HepG2 (cell line): Measurements from ENCODE around the gene CHPF. TPM values are rescaled to one million over a fixed set of nuclear protein-coding genes. Genes with fewer than 3 reads are reported as not detected.

Source experiments
- ATAC-seq: fragments of 200-7000 bp; cut with Tn5 transposase; 3 replicates; pipeline ENCODE4 v1.9.1; 2020; ENCODE audit warnings: mild to moderate bottlenecking, moderate library complexity
- BruUV-seq: library from RNA; stranded (reverse); fragments of 400-500 nt; replicated peaks from 2 replicates; lab custom pipeline; 2021; lab: Mats Ljungman, UMichigan
- CTCF ChIA-PET: fragments of 300-600 bp; formaldehyde crosslinking; extraction: SDS; loops from one replicate; lab custom pipeline; 2021; ENCODE audit warnings: low total read pairs, inconsistent platforms, low intra/inter-chr PET ratio; lab: Yijun Ruan, JAX
- POLR2A ChIA-PET: fragments of 350-600 bp; sonication (Branson Sonifier 250); formaldehyde crosslinking; loops from one replicate; lab custom pipeline; 2020; ENCODE audit warnings: antibody characterized with exemption, inconsistent platforms; lab: Yijun Ruan, JAX
- DNase-seq: peaks from one replicate; pipeline ENCODE4 v3.0.0-alpha.2; 2015; ENCODE audit warnings: low spot score
- FAIRE-seq: peaks from 3 replicates; lab custom pipeline; 2011; peaks lifted over from hg19 to GRCh38; lab: Jason Lieb, UNC
- H2AFZ ChIP-seq: one replicate; pipeline ENCODE4 v1.6.1; 2011; ENCODE audit warnings: low read length, inconsistent platforms
- H3K27ac ChIP-seq: fragments of 300-600 bp; 3 replicates; pipeline ENCODE4 v1.8.0; 2011; ENCODE audit warnings: mixed run types, mild to moderate bottlenecking, mixed read lengths, low read length, inconsistent platforms; ENCODE audit not compliant: insufficient read depth; ENCODE audit errors: extremely low read length
- H3K27me3 ChIP-seq, 2 experiments: fragments of 200-600 bp in 1 of 2; 2 replicates in 1 of 2; 3 replicates in 1 of 2; pipeline versions ENCODE4 v1.6.0 to v1.8.0; 2011; ENCODE audit warnings: low read length in 2 of 2, mild to moderate bottlenecking in 2 of 2, moderate library complexity in 2 of 2, inconsistent platforms in 1 of 2; ENCODE audit not compliant: insufficient read depth in 2 of 2, control insufficient read depth in 1 of 2
- H3K36me3 ChIP-seq, 2 experiments: fragments of 200-600 bp in 1 of 2; replicated peaks in 1 of 2; 2 replicates in 1 of 2; 3 replicates in 1 of 2; pipeline versions ENCODE4 v1.5.1 to v1.8.0; 2011; ENCODE audit warnings: low read length in 2 of 2, inconsistent platforms in 1 of 2; ENCODE audit not compliant: insufficient read depth in 2 of 2, control insufficient read depth in 1 of 2
- H3K4me1 ChIP-seq: 2 replicates; pipeline ENCODE4 v1.5.1; 2012; ENCODE audit warnings: low read length, inconsistent platforms; ENCODE audit not compliant: insufficient read depth
- H3K4me2 ChIP-seq: 2 replicates; pipeline ENCODE4 v1.6.0; 2011; ENCODE audit warnings: low read depth, low read length, inconsistent platforms
- H3K4me3 ChIP-seq, 3 experiments: fragments of 200-600 bp in 1 of 3; sonication (generic), shearing (Covaris generic) in 1 of 3; replicated peaks in 1 of 3; 2 replicates each; pipeline ENCODE4 v1.5.1; 2011 to 2016; ENCODE audit warnings: low read length in 3 of 3, inconsistent platforms in 2 of 3, low read depth in 2 of 3, mild to moderate bottlenecking in 2 of 3, control low read depth in 1 of 3, mixed read lengths in 1 of 3; ENCODE audit not compliant: insufficient read depth in 1 of 3
- H3K79me2 ChIP-seq: one replicate; pipeline ENCODE4 v1.6.1; 2011; ENCODE audit warnings: low read length, inconsistent platforms; ENCODE audit not compliant: insufficient read depth
- H3K9ac ChIP-seq: 2 replicates; pipeline ENCODE4 v1.6.0; 2011; ENCODE audit warnings: mild to moderate bottlenecking, low read depth, low read length, inconsistent platforms; ENCODE audit not compliant: insufficient read depth
- H3K9me3 ChIP-seq: 2 replicates; pipeline ENCODE4 v1.5.1; 2012; ENCODE audit warnings: mild to moderate bottlenecking, low read length
- H4K20me1 ChIP-seq: 2 replicates; pipeline ENCODE4 v1.6.0; 2011; ENCODE audit warnings: inconsistent platforms, mild to moderate bottlenecking, low read length, moderate library complexity; ENCODE audit not compliant: insufficient read depth
- AGO2 ChIP-seq: fragments of 200-400 bp; formaldehyde crosslinking; optimal IDR thresholded peaks from 2 replicates; pipeline ENCODE3; 2017; ENCODE audit warnings: mild to moderate bottlenecking, low read depth, low read length, moderate library complexity
- FIP1L1 ChIP-seq: fragments of 200-400 bp; formaldehyde crosslinking; IDR thresholded peaks from 2 replicates; pipeline ENCODE4 v1.6.1; 2018; ENCODE audit warnings: low read depth, mild to moderate bottlenecking, low read length, moderate library complexity, borderline replicate concordance; ENCODE audit not compliant: insufficient read depth
- KIAA2018 ChIP-seq: sonication (generic); formaldehyde crosslinking; IDR thresholded peaks from 2 replicates; pipeline ENCODE4 v1.5.0; 2020; ENCODE audit warnings: mild to moderate bottlenecking, missing genetic modification reagents, borderline replicate concordance
- PCBP1 ChIP-seq: fragments of 200-400 bp; formaldehyde crosslinking; IDR thresholded peaks from 2 replicates; pipeline ENCODE4 v1.6.1; 2017; ENCODE audit warnings: mild to moderate bottlenecking, low read depth, low read length, borderline replicate concordance
- SPEN ChIP-seq: sonication (generic); formaldehyde crosslinking; IDR thresholded peaks from 2 replicates; pipeline ENCODE4 v1.5.1; 2020; ENCODE audit warnings: low read depth, mild to moderate bottlenecking, missing genetic modification reagents
- ZNF101 ChIP-seq: sonication (generic); formaldehyde crosslinking; IDR thresholded peaks from 2 replicates; pipeline ENCODE4 v1.4.0; 2020; ENCODE audit warnings: mild to moderate bottlenecking, low read depth, missing genetic modification reagents, borderline replicate concordance
- ZNF468 ChIP-seq: sonication (generic); formaldehyde crosslinking; IDR thresholded peaks from 2 replicates; pipeline ENCODE4 v1.8.0; 2022; ENCODE audit warnings: mild to moderate bottlenecking, moderate library complexity, missing genetic modification reagents
- ZNF691 ChIP-seq: sonication (generic); formaldehyde crosslinking; IDR thresholded peaks from 2 replicates; pipeline ENCODE4 v1.4.0; 2020; ENCODE audit warnings: missing genetic modification reagents, low read depth, mild to moderate bottlenecking, borderline replicate concordance
- ZNF737 ChIP-seq: sonication (generic); formaldehyde crosslinking; IDR thresholded peaks from 2 replicates; pipeline ENCODE4 v1.5.0; 2020; ENCODE audit warnings: missing genetic modification reagents, mild to moderate bottlenecking, borderline replicate concordance
- ZNF780A ChIP-seq: sonication (generic); formaldehyde crosslinking; IDR thresholded peaks from 2 replicates; pipeline ENCODE4 v1.8.0; 2022; ENCODE audit warnings: mild to moderate bottlenecking, missing genetic modification reagents, moderate library complexity
- ZNF782 ChIP-seq: sonication (generic); formaldehyde crosslinking; IDR thresholded peaks from 2 replicates; pipeline ENCODE4 v1.4.0; 2020; ENCODE audit warnings: missing genetic modification reagents, mild to moderate bottlenecking, borderline replicate concordance
- ZNF83 ChIP-seq: sonication (generic); formaldehyde crosslinking; IDR thresholded peaks from 2 replicates; pipeline ENCODE4 v1.4.0; 2020; ENCODE audit warnings: missing genetic modification reagents, mild to moderate bottlenecking, borderline replicate concordance
- WGBS: methylation state at CpG from one replicate; pipeline ENCODE4 v1.1.6; 2017; ENCODE audit warnings: low lambda C conversion rate; 5-methylcytosine and 5-hydroxymethylcytosine counted together
- in situ Hi-C: cut with HindIII; loops from 2 replicates; pipeline ENCODE4 v1.10.0; 2017; ENCODE audit warnings: low pct_unique_long_range_greater_than_20kb; ENCODE audit not compliant: extremely low pct_ligation_motif_present
- intact Hi-C: fragments of 100-400 bp; cut with micrococcal nuclease; formaldehyde crosslinking; loops from one replicate; pipeline ENCODE4 v1.10.0; 2022; ENCODE audit not compliant: unreplicated experiment
- polyA plus RNA-seq, 8 experiments: library from polyadenylated mRNA; depleted of rRNA in 3 of 8; stranded (reverse) in 7 of 8; unstranded in 1 of 8; fragments of >200 nt; fragmentation: Illumina TruSeq in 4 of 8; extraction: Trizol in 4 of 8; gene quantifications; 2 replicates each; pipeline versions ENCODE4 v1.2.1 to v1.2.3, GENCODE V29; 2011 to 2016; ENCODE audit warnings: low read depth in 4 of 8, missing spikeins in 1 of 8, mixed read lengths in 1 of 8; ENCODE audit not compliant: insufficient read depth in 1 of 8
- total RNA-seq, 5 experiments: library from RNA; depleted of rRNA; stranded (reverse); fragments of >200 nt; fragmentation: Illumina TruSeq; extraction: Trizol; gene quantifications; 2 replicates each; pipeline ENCODE4 v1.2.3, GENCODE V29; 2016; ENCODE audit warnings: low read depth in 1 of 5

Gene CHPF
- total and polyA plus RNA-seq, 2 of the 13 experiments (the other 11 are each of a cell fraction or from before 2014, with no cell fraction given), result 79.6 to 111 TPM

- TF ChIP-seq ZNF101 (CRISPR knock-in tag) (no peak), ZNF737 (CRISPR knock-in tag) (no peak), FIP1L1 (no peak), ZNF782 (CRISPR knock-in tag) (no peak), ZNF468 (CRISPR knock-in tag) (no peak), ZNF83 (CRISPR knock-in tag) (no peak), ZNF780A (no peak)
- TF ChIP-seq, all 625 proteins: peak for 0
Observed at GRCh38 chr2:219508444-219508734, 35.2 kb downstream of the CHPF start (continued).

GRCh38 chr2:219507581-219508443, 35.8 kb downstream of the CHPF start:
- no peak overlapping the region for H3K4me2 ChIP-seq
- no peak for DNase-seq
- H3K9me3 ChIP-seq, result no peaks in the 10 kb centered on the region
- peaks cover 4 to 19% of the 10 kb centered on the region in 2 experiments; a peak in 3 of 5 replicates for H3K27me3 ChIP-seq
- H3K4me3 ChIP-seq, result no peak overlapping the region
- H3K4me1 ChIP-seq, result peaks cover 19% of the 10 kb centered on the region
- H3K27ac ChIP-seq, result no peak overlapping the region
- ChIA-PET CTCF (no interaction called here), POLR2A (interaction anchor here (1.0 to 7.7 kb wide), 2 partner anchors 9 to 119 kb away, joined by 3 to 94 read pairs; partner anchors contain the start of gene GMPPA)
- peaks cover 3% of the 10 kb centered on the region; the same call in 1 of the 2 replicates for H4K20me1 ChIP-seq
- BruUV-seq, result no TSS peak
- peaks cover 15 to 29% of the 10 kb centered on the region in 2 experiments for H3K36me3 ChIP-seq
- no peak for ATAC-seq
- H3K9ac ChIP-seq, result no peak overlapping the region
- no peak for FAIRE-seq
- H2AFZ ChIP-seq, result no peak overlapping the region
- WGBS, result 78% methylated on average over 8 of the region's 8 CpGs
- no peaks in the 10 kb centered on the region for H3K79me2 ChIP-seq
- in situ Hi-C loops, result no loop called here
- intact Hi-C loops, result no loop called here
- no peak for TF ChIP-seq SPEN
- peak; percentile 17 for TF ChIP-seq AGO2
- TF ChIP-seq PCBP1, result no peak
- TF ChIP-seq KIAA2018 (CRISPR knock-in tag), result no peak
- no peak for TF ChIP-seq ZNF691 (CRISPR knock-in tag)
